Epithelial cell of prostate (primary cell): ENCODE data around the gene ASAP3.

Experiments used
- DNase-seq: peaks from one replicate; pipeline ENCODE4 v3.0.0-alpha.2; 2011; ENCODE audit warnings: low read depth, low spot score
- H3K27ac ChIP-seq: fragments of 450-650 bp; 2 replicates; pipeline ENCODE4 v1.5.1; 2017; ENCODE audit warnings: mild to moderate bottlenecking

The ASAP3 gene

DNA sequence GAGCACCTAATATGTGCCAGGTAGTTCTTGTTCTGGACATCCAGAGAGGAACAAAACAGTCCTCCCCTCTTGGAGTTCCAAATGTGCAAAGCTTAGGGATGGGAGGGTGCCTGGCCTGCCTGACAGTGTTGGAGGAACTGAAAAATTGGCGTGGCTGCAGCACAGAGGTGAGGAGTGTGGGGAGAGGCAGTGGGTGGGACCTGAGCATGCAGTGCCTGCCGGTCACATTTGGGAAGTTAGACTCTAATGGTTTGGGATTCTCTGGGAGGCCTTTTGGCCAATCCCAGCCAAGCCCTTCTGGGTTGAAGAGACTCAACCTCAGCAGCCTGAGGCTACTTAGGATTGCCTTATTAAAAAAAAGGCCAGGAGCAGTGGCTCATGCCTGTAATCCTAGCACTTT, 57.2 kb downstream of the ASAP3 start:
- no peak for DNase-seq
- H3K27ac ChIP-seq: no peak overlapping the region

DNA sequence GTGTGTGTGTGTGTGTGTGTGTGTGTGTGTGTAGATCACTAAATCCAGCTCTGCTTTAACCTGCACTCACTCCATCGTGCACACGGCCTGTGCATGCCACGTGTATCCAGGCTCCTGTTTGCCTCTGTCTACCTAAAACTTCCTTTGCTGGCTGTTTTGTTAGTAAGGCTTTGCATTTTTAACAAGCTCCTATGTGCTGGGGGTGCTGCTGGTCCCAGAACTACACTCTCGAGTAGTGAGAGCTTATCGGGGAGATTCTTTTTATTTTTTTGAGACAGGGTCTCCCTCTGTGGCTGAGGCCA, 58.8 kb downstream of the ASAP3 start:
- DNase-seq: no peak
- H3K27ac ChIP-seq: no peak overlapping the region

DNA sequence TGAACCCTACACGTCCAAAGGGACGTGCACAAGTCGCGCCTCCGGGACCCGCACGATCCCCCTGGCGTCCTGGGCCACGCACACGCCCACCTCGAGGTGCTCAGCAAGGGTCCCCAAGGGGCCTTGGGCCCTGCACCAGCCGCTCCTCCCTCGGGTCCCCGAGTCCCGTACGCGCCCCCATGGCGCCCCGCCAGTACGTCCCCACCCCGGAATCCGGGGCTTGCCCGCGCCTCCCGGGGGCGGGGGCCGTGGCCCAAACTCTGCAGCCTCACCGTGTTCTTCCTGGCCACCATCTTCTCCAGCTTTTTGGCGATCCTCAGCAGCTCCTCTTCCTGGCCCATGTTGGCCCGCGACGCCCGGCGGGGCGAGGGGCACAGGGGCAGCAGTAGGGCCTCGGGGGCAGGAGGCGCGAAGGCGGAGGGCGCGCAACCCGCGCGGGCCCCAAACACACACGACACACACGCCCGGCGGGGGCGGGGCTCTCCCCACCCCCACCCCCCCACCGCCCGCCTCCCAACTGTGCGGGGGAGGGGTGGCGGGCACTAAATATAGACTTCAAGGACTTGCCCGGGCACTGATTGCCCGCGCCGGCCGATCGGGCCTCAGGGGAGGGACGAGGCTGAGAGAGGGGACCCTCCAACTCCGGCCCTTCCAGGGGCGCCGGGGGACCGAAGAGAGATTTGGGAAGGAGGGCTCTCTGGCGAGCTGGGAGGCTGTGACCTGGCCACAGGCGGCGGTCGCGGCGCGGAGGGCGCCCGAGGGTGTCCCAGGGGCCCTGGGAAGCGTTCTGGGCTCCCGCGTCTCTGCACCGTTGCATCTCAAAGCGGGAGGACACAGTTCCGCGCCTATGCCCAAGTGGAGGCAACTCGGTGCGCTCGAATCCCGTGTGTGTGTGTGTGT, 59.4 kb downstream of the ASAP3 start, which contains the start of gene TCEA3:
Gene TCEA3 (minus strand): TSS at position 456 of the 900 bp plus-strand sequence. CDS start 115 bp downstream, at position 341.
- no peak within 1 kb of the TSS for H3K27ac ChIP-seq

DNA sequence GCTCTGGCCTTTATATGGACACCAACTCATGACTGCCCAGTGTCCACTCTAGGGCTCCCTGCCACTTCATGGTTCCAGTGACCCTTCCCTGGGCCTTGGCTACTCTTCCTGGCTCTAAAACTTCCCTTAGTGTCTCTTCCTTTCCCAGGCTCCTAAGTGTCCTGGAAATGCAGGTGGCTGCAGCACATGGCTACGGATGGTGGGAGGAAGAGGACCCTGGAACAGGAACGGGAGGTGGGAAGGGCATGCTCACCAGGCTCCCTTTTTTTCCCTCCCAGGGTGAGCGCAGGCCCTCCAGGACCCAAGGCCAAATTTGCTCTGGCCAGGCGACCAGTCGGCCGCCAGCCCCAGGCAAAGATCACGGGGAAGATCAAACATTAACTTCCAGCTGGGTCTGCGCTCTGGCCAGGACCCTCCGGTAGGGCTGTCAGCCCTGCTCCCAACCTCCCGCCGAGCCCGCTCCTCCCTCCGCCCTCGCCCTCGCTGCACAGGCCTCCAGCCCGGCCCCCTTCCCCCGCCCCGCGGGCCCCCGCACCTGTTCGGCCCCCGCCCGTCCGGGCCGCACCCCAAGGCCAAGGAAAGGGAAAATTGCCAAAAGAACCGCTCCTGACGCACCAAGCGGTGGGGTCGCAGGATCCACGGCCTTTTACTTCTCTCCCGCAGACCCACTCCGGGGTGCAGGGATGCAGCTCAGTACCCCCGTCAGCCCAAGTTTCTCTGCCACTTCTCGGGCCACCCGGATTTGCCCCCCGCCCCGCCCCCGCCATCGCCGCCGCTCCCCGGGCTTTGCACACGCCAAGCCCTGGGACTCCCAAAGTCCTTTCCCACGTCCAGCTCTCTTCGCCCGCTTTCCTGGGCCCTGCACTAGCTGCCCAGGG, 60.3 kb downstream of the ASAP3 start:
- no peak for DNase-seq

More for the DNA sequence above, 59.4 kb downstream of the ASAP3 start, which contains the start of gene TCEA3:
- DNase-seq: no peak

DNA sequence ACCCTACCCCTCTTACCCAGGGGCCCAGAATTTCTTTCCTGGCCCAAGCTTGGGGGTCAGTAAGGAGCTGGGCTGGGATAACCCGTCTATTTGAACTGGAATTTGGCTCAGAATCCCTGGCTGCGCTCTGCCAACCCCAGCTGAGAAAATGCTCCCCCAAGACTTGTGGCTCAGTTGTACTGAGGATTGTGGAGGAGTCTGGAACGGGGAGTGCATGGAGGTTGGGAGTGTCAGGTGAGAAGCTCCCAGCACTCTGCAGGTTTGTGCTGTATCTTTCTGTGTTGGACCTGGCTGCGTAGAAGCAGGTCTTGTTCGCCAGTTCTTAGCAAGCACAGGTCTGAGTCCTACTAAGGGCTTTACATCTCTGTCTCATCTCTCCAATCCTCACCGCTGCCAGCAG, 61.0 kb downstream of the ASAP3 start:
- H3K27ac ChIP-seq: no peak overlapping the region
- no peak for DNase-seq

More for the DNA sequence above, 60.3 kb downstream of the ASAP3 start:
- H3K27ac ChIP-seq: no peak overlapping the region

DNA sequence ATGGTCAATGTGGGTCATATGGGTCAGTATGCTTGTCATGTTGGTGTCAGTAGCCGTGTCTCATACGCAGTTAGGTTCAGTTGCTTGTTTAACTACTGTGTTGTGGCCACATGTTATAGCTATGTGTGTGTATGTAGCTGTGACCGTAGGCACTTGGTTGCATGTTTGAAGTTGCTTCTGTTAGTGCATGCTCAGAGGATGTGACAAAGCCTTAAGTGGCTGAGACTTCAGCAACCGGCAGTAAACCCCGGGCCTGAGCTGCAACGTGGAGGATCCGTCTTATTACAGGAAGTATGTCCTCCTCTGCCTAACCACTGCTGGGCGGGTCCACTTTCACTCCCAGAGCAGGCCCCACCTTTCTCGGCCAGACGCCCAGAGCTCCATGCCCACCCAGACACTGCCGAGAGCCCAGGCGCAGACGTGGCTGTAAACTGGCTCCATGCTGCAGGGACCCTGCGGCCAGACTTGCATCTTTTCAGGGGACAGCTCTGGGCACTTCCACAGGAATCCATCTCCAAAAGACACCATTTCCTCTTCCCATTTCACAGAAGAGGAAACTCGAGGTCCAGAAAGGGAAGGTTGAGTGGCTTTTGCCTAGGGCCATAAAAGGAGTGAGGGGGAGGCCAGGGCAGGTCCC, 61.6 kb downstream of the ASAP3 start:
- no peak for DNase-seq
- peak overlapping the region; percentile 22 for H3K27ac ChIP-seq

DNA sequence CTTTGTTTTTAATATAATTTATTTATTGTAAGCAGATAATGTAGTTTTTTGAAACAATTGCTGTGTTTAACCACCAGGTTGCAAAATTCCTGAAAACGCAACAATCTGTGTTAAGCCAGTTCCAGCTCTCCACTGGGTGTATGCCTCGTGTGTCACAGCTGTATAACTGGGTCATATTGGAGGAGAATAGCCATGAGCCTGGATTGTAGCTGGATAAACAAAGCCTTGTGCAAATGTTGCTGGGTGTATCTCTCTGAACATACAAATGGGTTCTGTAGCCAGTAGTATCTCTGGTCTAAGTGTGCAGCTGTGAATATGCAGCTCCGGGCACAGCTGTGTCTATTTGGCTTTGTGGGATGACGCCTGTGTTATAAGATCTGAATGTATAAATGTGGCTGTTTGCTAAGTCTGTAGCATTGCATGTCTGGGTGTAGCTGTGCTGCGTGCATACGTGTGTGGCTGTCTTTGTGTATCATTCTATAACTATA, 62.2 kb downstream of the ASAP3 start:
- DNase-seq: no peak
- H3K27ac ChIP-seq: peak overlapping the region; percentile 22

DNA sequence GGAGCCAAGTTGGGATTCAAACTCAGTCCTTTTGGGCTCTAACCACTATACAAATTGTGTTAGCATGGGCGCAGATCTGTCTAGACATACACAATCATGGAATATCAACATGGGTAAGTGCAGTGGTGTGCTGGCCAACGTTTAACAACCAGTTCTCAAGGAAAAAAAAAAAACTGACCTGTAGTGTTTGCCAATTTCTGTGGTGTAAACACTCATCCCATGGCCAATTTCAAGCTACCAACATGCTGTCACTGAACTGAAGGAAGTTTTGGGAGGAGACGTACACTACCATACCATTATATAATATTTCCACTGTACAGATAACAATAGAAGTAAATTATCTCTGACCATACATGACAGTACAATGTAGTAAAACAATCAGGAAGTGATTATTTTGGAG, 62.6 kb downstream of the ASAP3 start:
- no peak for DNase-seq
- H3K27ac ChIP-seq: no peak overlapping the region

DNA sequence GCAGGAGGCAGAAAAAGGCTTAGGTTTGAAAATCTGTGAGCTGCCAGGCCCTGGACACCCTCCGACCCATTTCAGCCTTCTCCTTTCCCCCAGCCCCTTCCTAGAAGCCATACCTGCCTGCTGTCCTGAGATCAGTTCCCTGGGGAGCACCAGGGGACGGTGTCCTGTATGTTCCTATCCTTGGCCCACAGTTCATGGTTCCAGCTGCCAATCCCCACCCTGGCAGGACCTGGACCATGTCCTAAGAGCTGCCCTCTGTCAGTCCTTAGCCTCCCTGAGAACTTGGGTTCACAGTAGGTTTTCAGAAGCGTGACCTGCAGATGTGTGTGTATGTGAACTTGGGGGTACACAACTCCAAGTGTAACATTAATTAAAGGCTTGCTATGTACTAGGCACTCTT, 63.2 kb downstream of the ASAP3 start:
- no peak overlapping the region for H3K27ac ChIP-seq
- DNase-seq: no peak

DNA sequence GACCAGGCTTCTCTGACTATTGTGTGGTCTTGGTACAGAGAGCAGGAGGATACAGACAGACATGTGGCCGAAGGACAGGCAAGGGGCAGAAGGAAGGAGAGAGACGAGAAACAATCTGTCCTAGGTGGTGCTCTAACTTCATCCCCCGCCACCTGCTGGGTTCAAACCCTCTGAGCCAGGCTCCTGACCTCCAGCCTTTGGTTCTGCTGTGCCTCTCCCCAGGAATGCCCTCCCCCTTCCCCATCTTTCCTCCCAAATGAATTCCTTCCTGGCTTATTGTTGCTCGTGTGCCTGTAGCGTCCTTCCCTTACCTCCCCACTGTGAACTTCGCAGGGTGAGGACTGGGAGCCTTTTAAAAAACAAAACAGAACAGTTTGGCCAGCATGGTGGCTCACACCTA, 64.8 kb downstream of the ASAP3 start:
- no peak for DNase-seq
- H3K27ac ChIP-seq: no peak overlapping the region

DNA sequence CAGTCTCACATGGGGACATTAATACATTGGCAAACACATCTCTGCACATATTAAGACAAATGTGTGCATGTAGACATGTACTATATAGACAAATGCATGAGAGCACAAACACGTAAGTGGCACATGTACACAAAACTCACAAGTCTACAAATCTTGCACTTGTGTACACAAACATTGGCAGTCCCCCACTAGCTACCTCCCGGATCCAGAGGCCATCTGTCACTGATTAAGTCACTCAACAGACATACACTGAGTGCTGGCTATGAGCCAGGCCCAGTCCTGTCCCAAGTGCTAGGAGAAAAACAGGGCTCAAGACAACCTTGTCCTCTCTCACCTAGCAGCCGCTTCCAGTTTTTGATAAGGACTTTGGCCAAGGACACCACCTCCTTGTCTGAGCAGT, 66.4 kb downstream of the ASAP3 start:
- no peak overlapping the region for H3K27ac ChIP-seq
- no peak for DNase-seq

DNA sequence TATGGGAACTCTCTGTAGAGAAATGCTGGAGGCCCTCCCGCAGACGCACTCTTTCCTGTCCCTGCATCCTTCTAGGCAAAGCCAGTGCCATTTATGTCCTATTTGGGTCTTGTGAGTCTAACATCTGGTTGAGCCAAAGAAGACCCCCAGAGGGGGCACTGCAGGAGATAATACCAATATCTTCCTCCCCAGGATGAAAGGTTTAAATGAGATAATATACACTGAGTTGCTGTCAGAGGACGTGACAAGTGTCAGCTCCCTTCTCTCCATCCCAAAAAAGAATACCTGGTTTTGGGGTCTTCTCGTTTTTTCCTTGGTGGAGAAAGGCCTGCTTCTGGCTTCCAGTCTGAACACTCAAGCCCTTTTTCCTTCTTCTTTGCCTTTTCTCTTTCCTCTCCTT, 67.0 kb downstream of the ASAP3 start:
- DNase-seq: no peak
- H3K27ac ChIP-seq: no peak overlapping the region

DNA sequence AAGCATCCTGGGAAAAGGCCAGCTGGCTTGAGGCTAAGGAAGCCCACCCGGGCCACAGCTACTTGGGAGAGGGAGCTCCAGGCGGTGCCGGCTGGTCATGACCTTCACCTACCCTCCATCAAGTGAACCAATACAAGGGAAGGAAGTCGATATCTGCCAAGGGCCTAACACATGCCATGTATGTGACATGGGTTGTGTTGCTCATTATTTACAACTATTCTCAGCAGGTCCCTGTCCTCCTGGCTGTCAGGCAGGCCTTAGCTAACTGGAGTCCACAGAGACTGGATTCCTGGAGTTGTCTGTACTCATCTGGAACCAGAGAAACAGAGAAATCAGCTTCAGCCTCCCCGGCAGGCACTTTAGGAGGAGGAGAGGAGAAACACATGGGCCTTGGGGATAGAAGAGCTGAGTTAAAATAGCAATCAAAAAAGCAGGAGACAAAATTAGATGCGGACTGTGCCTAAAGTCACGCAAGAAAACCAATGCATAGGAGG, 75.1 kb downstream of the ASAP3 start:
- no peak overlapping the region for H3K27ac ChIP-seq
- no peak for DNase-seq

DNA sequence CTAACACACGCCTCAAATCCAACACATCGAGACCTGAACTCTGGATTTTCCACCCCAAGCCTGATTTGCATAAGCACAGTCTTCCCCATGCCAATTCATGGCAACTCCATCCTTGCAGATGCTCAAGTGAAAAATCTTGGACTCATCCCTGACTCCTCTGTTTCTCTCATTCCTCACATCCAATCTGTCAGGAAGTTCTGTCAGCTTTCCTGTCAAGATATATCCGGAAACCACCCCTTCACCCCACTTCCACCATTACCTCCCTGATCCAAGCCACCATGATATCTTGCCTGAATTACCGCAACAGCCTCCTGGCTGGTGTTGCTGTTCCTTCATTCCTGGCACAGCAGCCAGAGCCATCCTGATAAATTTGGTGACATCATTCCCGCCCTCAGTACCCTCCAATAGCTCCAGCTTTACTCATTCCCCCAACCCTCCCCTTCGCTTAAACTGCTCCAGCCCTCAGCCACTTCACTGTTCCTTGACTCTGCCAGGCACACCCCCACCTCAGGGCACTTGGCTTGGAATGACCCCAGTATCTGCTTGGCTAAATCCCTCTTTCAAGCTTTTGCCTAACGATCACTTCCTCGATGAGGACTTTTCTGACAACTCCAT, 76.9 kb downstream of the ASAP3 start:
- DNase-seq: no peak
- no peak overlapping the region for H3K27ac ChIP-seq

DNA sequence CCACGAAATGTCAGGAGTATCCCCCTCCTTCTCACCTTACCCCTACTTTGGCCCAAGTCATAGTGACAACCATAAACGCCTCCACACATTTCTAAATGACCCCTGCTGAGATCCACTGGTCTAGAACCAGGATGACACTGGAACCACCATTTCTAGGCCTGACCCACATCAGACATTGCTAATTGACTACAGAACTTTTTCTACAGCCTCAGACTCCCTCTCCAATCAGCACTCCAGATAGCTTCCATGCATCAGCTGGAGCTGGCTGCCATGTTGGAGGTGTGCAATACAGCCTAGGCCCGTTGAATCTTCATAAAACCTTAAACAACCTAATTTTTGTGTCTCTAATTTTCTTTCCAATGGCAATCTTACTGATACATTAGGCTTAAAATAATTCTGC, 78.0 kb downstream of the ASAP3 start:
- no peak overlapping the region for H3K27ac ChIP-seq
- DNase-seq: no peak

DNA sequence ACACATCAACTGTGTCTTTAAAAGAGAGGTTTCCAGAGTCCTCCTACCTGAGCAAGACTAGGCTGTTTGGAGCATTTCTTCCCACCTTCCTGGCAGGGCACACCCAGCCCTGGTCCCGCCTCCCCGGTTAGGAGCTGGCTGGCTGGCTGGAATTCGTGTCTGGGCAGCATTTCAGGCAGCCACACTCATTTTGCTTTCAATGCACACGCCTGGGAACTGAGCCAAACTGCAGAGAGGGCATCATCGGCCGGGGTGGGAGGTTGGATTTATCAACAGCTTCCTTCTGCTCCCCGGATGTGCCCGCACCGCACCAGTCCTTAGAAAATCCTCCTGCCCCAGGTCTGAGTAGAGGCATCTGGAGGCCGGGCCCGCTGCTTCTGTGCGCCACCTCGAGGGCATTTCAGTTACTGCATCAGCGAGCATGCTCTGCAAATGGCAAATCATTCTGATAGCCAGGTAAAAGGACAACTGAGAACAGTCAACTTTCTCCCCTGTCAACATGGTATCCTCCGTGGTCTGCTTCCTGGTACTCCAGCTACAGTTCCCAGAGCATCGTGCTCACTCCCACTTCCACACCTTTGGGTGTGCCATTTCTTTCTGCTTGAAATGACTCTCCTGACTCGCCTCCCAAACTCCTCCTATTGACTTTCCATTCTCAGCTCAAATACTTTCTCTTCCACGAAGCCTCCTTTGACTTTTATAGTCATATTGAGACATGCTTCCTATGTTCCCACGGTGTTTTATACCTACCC, 80.1 kb downstream of the ASAP3 start:
- DNase-seq: peak; percentile 96
- peak overlapping the region; percentile 91 for H3K27ac ChIP-seq

DNA sequence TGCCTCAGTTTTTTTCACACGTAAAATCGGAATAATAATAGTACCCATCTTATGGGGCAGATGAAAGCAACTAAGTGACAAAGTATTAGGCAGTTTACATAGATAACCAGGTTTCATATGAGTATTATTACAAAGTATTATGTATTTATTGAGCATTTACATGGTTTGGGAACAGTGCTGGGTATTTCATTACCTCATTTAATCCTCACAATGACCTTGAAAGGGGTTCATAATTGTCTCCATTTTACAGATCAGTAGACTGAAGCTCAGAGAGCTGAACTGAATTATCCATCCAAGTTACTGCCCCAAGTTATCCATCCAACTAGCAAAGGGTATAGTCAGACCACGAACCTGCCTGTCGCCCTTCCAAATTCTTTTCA, 80.6 kb downstream of the ASAP3 start:
- H3K27ac ChIP-seq: peak overlapping the region; percentile 91
- no peak for DNase-seq

DNA sequence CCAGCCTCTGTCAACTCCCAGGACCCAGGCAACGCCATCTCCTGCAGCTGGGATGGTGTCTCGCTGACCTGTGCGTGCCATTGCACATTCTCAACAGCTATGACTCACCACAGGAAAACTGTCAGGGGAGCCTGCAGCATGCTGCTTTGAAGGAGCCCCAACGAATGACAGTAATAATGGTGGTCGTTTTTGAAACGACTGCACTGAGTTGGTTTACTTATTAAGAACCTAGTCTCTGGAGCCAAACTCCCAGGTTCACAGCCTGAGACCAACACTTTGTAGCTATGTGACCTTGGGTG, 81.0 kb downstream of the ASAP3 start:
- DNase-seq: no peak

DNA sequence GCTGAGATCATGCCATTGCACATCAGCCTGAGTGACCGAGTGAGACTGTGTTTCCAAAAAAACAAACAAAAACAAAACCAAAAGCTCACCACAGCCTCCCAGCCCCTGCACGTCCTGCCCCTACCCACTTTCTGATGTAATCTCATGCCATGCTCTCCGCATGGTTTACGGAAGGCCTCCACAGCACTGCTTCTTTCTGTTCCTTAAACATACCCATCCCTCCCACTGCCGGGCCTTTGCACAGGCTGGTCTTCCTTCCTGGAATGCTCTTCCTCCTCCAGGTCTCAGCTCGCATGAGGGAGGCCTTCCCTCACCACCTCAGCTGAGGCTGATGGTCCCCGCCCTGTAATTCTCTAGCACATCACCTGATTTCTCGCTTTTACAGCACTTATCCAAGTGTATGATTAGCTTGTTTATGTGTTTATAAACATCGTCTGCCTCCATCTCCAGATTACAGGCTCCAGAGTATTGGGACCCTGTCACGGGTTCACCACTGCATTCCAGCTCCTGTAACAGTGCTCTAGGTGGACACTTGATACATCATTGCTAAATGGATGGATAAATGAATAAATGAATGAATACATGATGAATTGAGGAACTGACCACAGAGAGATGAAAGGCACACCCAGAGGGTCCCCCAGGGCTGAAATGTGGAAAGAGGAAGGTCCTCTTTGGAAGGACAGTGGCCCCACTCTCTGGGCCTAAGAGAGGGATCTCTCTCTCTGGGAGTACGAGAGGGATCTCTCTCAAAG, 81.5 kb downstream of the ASAP3 start:
- peak overlapping the region; percentile 91 for H3K27ac ChIP-seq
- no peak for DNase-seq

More for the DNA sequence above, 81.0 kb downstream of the ASAP3 start:
- H3K27ac ChIP-seq: peak overlapping the region; percentile 91
